ENCODE results near the gene SYT14. TPM values are rescaled to one million over a fixed set of nuclear protein-coding genes. Genes with fewer than 3 reads are reported as not detected.

SYT14 gene
- total and polyA plus RNA-seq, 2 experiments from 2014 or later = 0.55 to 1.7 TPM

DNA sequence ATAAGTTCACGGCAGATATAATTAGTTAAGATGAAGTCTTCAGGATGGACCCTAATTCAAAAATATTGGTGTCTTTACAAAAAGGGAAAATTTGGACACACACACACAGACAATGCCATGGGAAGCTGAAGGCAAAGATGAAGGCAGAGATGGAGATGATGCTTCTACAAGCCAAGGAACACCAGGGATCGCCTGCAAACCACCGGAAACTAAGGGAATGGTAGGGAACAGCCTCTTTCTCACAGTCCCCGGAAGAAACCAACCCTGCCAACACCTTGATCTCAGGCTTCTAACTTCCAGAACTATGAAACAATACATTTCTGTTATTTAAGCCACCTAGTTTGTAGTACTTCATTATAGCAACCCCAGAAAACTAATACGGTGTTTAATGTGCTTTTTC, 279.5 kb downstream of the SYT14 start:
- H3K4me1 ChIP-seq (ENCODE audit: insufficient read depth) = no peaks in the 10 kb centered on the region
- peaks cover 3% of the 10 kb centered on the region; the same call in 1 of the 2 replicates for H3K27me3 ChIP-seq (replicated peaks; ENCODE audit: insufficient read depth)
- no peak overlapping the region for H3K4me3 ChIP-seq
- H4K20me1 ChIP-seq (ENCODE audit: insufficient read depth) = no peaks in the 10 kb centered on the region
- no peak for DNase-seq
- no peaks in the 10 kb centered on the region for H3F3A ChIP-seq (ENCODE audit: insufficient read depth)
- no peaks in the 10 kb centered on the region for H3K36me3 ChIP-seq (ENCODE audit: low read depth)
- in situ Hi-C loops (cut with MboI) = no loop called here
- H3K9me3 ChIP-seq (ENCODE audit: low read depth) = no peaks in the 10 kb centered on the region
- no peaks in the 10 kb centered on the region for H3K79me2 ChIP-seq (ENCODE audit: insufficient read depth)
- TF ChIP-seq EZH2 (IDR thresholded peaks at IDR 0.05; ENCODE audit: insufficient read depth, poor library complexity, severe bottlenecking) (no peak), EZH2phosphoT487 (IDR thresholded peaks at IDR 0.05; ENCODE audit: insufficient read depth, low read depth) (no peak)
- no peaks in the 10 kb centered on the region for H3K9me2 ChIP-seq (ENCODE audit: insufficient read depth)
- WGBS, 2 experiments (ENCODE audit: low coverage in 1 of 2, low lambda C conversion rate in 2 of 2, missing lambda C conversion rate in 2 of 2) = 84 to 90% methylated on average over 5 of the region's 5 CpGs
- no peak overlapping the region for H3K4me2 ChIP-seq (ENCODE audit: unreplicated experiment)
- no peak overlapping the region for H3K9ac ChIP-seq
- H3K27ac ChIP-seq = no peak overlapping the region
- H2AFZ ChIP-seq = no peak overlapping the region

DNA sequence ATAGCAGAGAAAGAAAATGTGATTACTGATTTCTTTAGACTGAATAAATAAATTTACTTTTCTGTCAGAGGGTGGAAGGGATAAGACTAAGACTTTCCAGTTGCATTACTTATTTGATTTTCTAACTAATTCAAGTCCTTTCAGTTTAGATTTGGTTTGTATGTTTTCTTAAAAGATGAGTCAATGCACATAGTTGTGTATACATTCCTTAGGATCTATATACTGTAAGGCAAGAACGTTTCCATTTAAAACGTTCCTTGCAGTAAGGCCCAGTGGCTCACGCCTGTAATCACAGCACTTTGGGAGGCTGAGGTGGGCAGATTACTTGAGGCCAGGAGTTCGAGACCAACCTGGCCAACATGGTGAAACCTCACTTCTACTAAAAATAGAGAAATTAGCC, 280.0 kb downstream of the SYT14 start:
- H3K4me3 ChIP-seq = no peak overlapping the region
- H3K4me1 ChIP-seq (ENCODE audit: insufficient read depth) = no peaks in the 10 kb centered on the region
- no peak overlapping the region for H3K27ac ChIP-seq
- H3F3A ChIP-seq (ENCODE audit: insufficient read depth) = no peaks in the 10 kb centered on the region
- no peaks in the 10 kb centered on the region for H3K9me2 ChIP-seq (ENCODE audit: insufficient read depth)
- 65 to 73% methylated on average over 4 of the region's 4 CpGs for WGBS, 2 experiments (ENCODE audit: low coverage in 1 of 2, low lambda C conversion rate in 2 of 2, missing lambda C conversion rate in 2 of 2)
- no peaks in the 10 kb centered on the region for H3K9me3 ChIP-seq (ENCODE audit: low read depth)
- no peaks in the 10 kb centered on the region for H4K20me1 ChIP-seq (ENCODE audit: insufficient read depth)
- in situ Hi-C loops (cut with MboI) = no loop called here
- no peaks in the 10 kb centered on the region for H3K79me2 ChIP-seq (ENCODE audit: insufficient read depth)
- H2AFZ ChIP-seq = no peak overlapping the region
- peaks cover 3% of the 10 kb centered on the region; the same call in 1 of the 2 replicates for H3K27me3 ChIP-seq (replicated peaks; ENCODE audit: insufficient read depth)
- TF ChIP-seq EZH2phosphoT487 (IDR thresholded peaks at IDR 0.05; ENCODE audit: insufficient read depth, low read depth) = no peak
- TF ChIP-seq EZH2 (IDR thresholded peaks at IDR 0.05; ENCODE audit: insufficient read depth, poor library complexity, severe bottlenecking) = no peak
- no peak overlapping the region for H3K9ac ChIP-seq
- H3K36me3 ChIP-seq (ENCODE audit: low read depth) = no peaks in the 10 kb centered on the region
- H3K4me2 ChIP-seq (ENCODE audit: unreplicated experiment) = no peak overlapping the region
- DNase-seq = no peak

Other genes starting within 250 kb of the SYT14 start
- 0.54 TPM in 1 of 2 replicates, not detected in the other for gene HSD11B1, start 233.4 kb upstream of the SYT14 start, total RNA-seq (2014; rRNA removed; shearing (Covaris generic))
- gene HSD11B1, start 233.4 kb upstream of the SYT14 start, polyA plus RNA-seq (2016; fragmentation: Nextera tagmentation; extraction: Ambion mirVana) = 1.0 and 1.8 TPM in 2 replicates
- not detected in 2 replicates for gene TRAF3IP3, start 182.2 kb upstream of the SYT14 start, total RNA-seq (2014; rRNA removed; shearing (Covaris generic))
- gene TRAF3IP3, start 182.2 kb upstream of the SYT14 start, polyA plus RNA-seq (2016; fragmentation: Nextera tagmentation; extraction: Ambion mirVana) = 0.25 TPM in 1 of 2 replicates, not detected in the other
- gene C1orf74, start 153.7 kb upstream of the SYT14 start, total RNA-seq (2014; rRNA removed; shearing (Covaris generic)) = 2.1 and 2.3 TPM in 2 replicates
- gene C1orf74, start 153.7 kb upstream of the SYT14 start, polyA plus RNA-seq (2016; fragmentation: Nextera tagmentation; extraction: Ambion mirVana) = 1.4 and 1.5 TPM in 2 replicates
- 1.3 and 1.6 TPM in 2 replicates for gene IRF6, start 132.1 kb upstream of the SYT14 start, total RNA-seq (2014; rRNA removed; shearing (Covaris generic))
- gene IRF6, start 132.1 kb upstream of the SYT14 start, polyA plus RNA-seq (2016; fragmentation: Nextera tagmentation; extraction: Ambion mirVana) = 0.84 and 0.86 TPM in 2 replicates
- 12.2 and 16.8 TPM in 2 replicates for gene UTP25, start 110.2 kb upstream of the SYT14 start, total RNA-seq (2014; rRNA removed; shearing (Covaris generic))
- gene UTP25, start 110.2 kb upstream of the SYT14 start, polyA plus RNA-seq (2016; fragmentation: Nextera tagmentation; extraction: Ambion mirVana) = 9.5 TPM in 2 replicates

Data from GM23248 (cell line).